Measurements from ENCODE around the gene ZBTB44.

The ZBTB44 gene

GRCh38 chr11:130206141-130206540 lies 108.6 kb downstream of the ZBTB44 start:
- no peaks in the 10 kb centered on the region for H3K36me3 ChIP-seq (ENCODE audit: insufficient read depth, low read length)
- H3K27me3 ChIP-seq (ENCODE audit: insufficient read depth, low read length, poor library complexity) = no peaks in the 10 kb centered on the region
- DNase-seq = no peak
- no peaks in the 10 kb centered on the region for H4K20me1 ChIP-seq (ENCODE audit: insufficient read depth, low read length)
- no peak overlapping the region for H3K4me3 ChIP-seq (ENCODE audit: low read depth in 1 of 2, low read length in 2 of 2)
- no peak for ATAC-seq (ENCODE audit: insufficient read depth, low read depth)
- H3K79me2 ChIP-seq (ENCODE audit: insufficient read depth, low read length) = no peaks in the 10 kb centered on the region
- H3K4me1 ChIP-seq (ENCODE audit: insufficient read depth, low read length) = no peaks in the 10 kb centered on the region
- no peak overlapping the region for H3K9ac ChIP-seq (ENCODE audit: low read depth, low read length)
- TF ChIP-seq EZH2 (IDR thresholded peaks at IDR 0.05; ENCODE audit: borderline replicate concordance, low read depth, low read length, severe bottlenecking) = no peak
- no peak for TF ChIP-seq CTCF (IDR thresholded peaks at IDR 0.05; ENCODE audit: borderline replicate concordance, extremely low read depth, low read length, poor library complexity, severe bottlenecking)
- H3K9me3 ChIP-seq (ENCODE audit: insufficient read depth, low read length, severe bottlenecking) = no peaks in the 10 kb centered on the region
- H2AFZ ChIP-seq (ENCODE audit: low read depth, low read length) = no peak overlapping the region
- H3K4me2 ChIP-seq (ENCODE audit: insufficient read depth, low read length) = no peak overlapping the region
- no peak overlapping the region for H3K27ac ChIP-seq (ENCODE audit: low read length)

- no peaks in the 10 kb centered on the region for H3K36me3 ChIP-seq (ENCODE audit: insufficient read depth, low read length)
- TF ChIP-seq EZH2 (IDR thresholded peaks at IDR 0.05; ENCODE audit: borderline replicate concordance, low read depth, low read length, severe bottlenecking) (no peak), CTCF (IDR thresholded peaks at IDR 0.05; ENCODE audit: borderline replicate concordance, extremely low read depth, low read length, poor library complexity, severe bottlenecking) (no peak)
- no peaks in the 10 kb centered on the region for H3K79me2 ChIP-seq (ENCODE audit: insufficient read depth, low read length)
- ATAC-seq (ENCODE audit: insufficient read depth, low read depth) (no peak), DNase-seq (no peak)
- no peaks in the 10 kb centered on the region for H3K9me3 ChIP-seq (ENCODE audit: insufficient read depth, low read length, severe bottlenecking)
- no peak overlapping the region for H3K4me3 ChIP-seq (ENCODE audit: low read depth in 1 of 2, low read length in 2 of 2)
- H3K4me2 ChIP-seq (ENCODE audit: insufficient read depth, low read length) = no peak overlapping the region
- H3K4me1 ChIP-seq (ENCODE audit: insufficient read depth, low read length) = no peaks in the 10 kb centered on the region
- H3K27me3 ChIP-seq (ENCODE audit: insufficient read depth, low read length, poor library complexity) = no peaks in the 10 kb centered on the region
- H3K9ac ChIP-seq (ENCODE audit: low read depth, low read length) = no peak overlapping the region
- no peak overlapping the region for H2AFZ ChIP-seq (ENCODE audit: low read depth, low read length)
- no peaks in the 10 kb centered on the region for H4K20me1 ChIP-seq (ENCODE audit: insufficient read depth, low read length)
- H3K27ac ChIP-seq (ENCODE audit: low read length) = no peak overlapping the region
These were observed 110.0 kb downstream of the ZBTB44 start for GRCh38 chr11:130204703-130205095.

- H3K9ac ChIP-seq (ENCODE audit: low read depth, low read length) = no peak overlapping the region
- H3K9me3 ChIP-seq (ENCODE audit: insufficient read depth, low read length, severe bottlenecking) = no peaks in the 10 kb centered on the region
- ATAC-seq (ENCODE audit: insufficient read depth, low read depth) (no peak), DNase-seq (no peak)
- H3K79me2 ChIP-seq (ENCODE audit: insufficient read depth, low read length) = no peaks in the 10 kb centered on the region
- H3K27ac ChIP-seq (ENCODE audit: low read length) = no peak overlapping the region
- no peaks in the 10 kb centered on the region for H3K4me1 ChIP-seq (ENCODE audit: insufficient read depth, low read length)
- TF ChIP-seq EZH2 (IDR thresholded peaks at IDR 0.05; ENCODE audit: borderline replicate concordance, low read depth, low read length, severe bottlenecking) = no peak
- TF ChIP-seq CTCF (IDR thresholded peaks at IDR 0.05; ENCODE audit: borderline replicate concordance, extremely low read depth, low read length, poor library complexity, severe bottlenecking) = no peak
- peaks cover under 1% of the 10 kb centered on the region; the same call in 1 of the 2 replicates for H4K20me1 ChIP-seq (ENCODE audit: insufficient read depth, low read length)
- H2AFZ ChIP-seq (ENCODE audit: low read depth, low read length) = no peak overlapping the region
- H3K4me3 ChIP-seq (ENCODE audit: low read depth in 1 of 2, low read length in 2 of 2) = no peak overlapping the region
- no peak overlapping the region for H3K4me2 ChIP-seq (ENCODE audit: insufficient read depth, low read length)
- H3K36me3 ChIP-seq (ENCODE audit: insufficient read depth, low read length) = no peaks in the 10 kb centered on the region
- no peaks in the 10 kb centered on the region for H3K27me3 ChIP-seq (ENCODE audit: insufficient read depth, low read length, poor library complexity)
These were observed 110.7 kb downstream of the ZBTB44 start for GRCh38 chr11:130203766-130204702.

All from DND-41 (cell line).